IPS-11a (cell line): Measurements from ENCODE around the gene PRX.
"Not testable (repeated sequence)": the region's sequence is repeated elsewhere in the genome, so short reads cannot be mapped to it uniquely, and the experiment has no call there.

ENCODE experiments used
- H3K4me3 ChIP-seq: one replicate; pipeline ENCODE4 v1.5.1; 2013; ENCODE audit warnings: low read depth, low read length, control low read depth

Gene PRX

GRCh38 chr19:40390084-40390742 is 23.0 kb downstream of the PRX start, which contains the start of gene HIPK4:
TSS of gene HIPK4 (minus strand) at chr19:40390181. CDS start at chr19:40389902, 279 bp downstream.
- no peak within 1 kb of the TSS for H3K4me3 ChIP-seq

DNA sequence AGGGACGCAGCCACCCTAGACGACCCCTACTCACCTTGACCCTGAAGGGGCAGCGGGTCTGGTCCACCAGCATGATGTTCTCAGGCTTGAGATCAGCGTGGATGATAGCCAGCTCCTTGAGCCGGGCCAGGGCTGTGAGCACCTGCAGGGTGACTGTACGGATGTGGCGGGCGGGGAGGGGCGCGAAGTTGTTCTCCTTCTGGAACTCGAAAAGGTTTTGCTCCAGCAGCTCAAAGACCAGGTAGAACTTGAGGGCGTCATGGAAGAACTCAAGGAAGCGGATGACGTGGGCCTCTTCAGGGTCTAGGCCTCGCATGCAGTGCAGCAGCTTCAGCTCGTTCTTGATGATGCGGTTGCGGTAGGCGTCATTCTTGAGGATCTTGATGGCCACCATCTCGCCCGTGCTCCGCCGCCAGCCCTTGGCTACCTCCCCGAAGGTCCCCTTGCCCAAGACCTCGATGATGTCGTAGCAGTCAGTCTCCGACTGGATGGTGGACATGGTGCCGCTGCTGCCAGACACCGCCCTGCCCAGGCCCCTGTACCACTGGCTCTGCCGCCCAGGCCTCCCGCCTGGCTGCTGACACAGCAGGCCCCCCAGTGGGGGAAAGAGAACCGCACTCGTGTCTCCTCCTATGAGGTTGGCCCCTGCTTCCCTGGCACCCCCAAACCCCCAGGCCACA is 23.6 kb downstream of the PRX start:
- H3K4me3 ChIP-seq = no peak overlapping the region

DNA sequence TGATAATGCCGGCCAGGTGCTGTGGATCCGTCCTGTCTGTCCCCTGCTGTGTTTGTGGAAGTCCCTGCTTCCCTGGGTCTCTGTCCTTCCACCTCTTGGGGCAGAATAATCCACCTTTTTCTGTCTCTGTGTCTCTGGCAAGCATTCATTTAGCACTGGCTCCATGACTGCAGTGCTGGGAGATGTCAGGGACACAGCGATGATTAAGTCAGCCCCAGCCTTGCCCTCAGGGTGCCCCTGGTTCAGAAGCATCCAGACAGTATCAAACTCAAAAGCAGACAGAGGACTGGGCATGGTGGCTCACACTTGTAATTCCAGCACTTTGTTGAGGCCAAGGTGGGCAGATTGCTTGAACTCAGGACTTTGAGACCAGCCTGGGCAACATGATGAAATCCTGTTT is 24.7 kb downstream of the PRX start:
- no peak overlapping the region for H3K4me3 ChIP-seq

DNA sequence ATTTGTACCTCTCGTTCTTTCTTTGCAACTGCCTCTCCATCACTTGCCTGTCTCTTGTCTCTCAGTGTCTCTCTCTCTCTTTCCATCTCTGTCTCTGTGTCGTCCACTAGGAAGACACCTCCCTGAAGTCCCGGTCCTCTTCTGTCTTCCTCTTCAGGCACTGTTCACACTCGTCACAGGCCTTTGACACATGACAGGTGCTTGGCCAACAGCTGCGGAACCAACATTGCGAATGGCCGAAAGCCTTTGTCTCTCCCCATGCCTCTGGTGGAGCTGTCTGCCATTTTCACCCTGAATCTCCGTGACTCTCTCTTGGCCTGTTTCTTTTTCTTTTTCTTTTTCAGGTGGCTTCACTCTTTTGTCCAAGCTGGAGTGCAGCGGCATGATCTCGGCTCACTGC is 26.0 kb downstream of the PRX start:
- H3K4me3 ChIP-seq = no peak overlapping the region

- H3K4me3 ChIP-seq = no peak overlapping the region
Observed at GRCh38 chr19:40383668-40384248, 29.4 kb downstream of the PRX start.

- H3K4me3 ChIP-seq = no peak overlapping the region
Observed at GRCh38 chr19:40381321-40381720, 31.9 kb downstream of the PRX start.

DNA sequence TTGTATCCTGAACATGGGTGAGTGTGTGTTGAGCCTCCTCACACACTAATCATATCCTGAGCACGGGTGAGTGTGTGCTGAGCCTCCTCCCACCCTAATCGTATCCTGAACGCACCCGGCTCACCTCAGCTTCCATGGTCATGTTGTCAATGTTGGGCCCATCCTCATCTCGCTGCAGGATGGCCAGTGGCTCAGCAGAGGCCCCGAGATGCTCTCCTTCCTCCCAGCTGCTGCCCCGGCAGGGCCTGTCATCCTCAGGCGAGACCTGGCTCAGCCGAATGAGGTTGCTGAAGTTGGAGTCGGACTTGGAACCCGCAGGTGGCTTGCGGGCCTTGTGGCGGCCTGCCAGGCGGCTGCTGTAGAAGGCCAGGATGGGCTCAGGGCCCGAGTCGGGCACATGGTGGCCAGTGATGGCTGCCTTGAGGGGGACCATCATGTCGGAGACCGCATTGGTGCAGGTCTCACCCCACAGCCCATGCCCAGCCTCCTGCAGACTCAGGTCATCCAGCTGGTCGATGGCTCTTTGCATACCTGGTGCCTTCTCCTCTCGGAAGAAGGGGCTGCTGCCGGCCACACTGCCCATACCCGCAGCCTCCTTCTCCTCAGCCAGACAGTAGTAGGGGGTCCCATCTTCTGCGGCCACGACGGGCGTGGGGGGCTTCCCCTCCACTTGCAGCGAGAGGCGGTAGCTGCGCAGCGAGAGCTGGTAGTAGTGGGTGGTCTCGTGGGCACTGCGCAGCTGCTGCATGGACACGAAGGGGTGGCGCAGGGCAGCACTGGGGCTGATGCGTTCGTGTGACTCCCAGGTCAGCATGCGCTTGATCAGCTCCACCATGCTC is 32.8 kb downstream of the PRX start:
- H3K4me3 ChIP-seq = no peak overlapping the region

DNA sequence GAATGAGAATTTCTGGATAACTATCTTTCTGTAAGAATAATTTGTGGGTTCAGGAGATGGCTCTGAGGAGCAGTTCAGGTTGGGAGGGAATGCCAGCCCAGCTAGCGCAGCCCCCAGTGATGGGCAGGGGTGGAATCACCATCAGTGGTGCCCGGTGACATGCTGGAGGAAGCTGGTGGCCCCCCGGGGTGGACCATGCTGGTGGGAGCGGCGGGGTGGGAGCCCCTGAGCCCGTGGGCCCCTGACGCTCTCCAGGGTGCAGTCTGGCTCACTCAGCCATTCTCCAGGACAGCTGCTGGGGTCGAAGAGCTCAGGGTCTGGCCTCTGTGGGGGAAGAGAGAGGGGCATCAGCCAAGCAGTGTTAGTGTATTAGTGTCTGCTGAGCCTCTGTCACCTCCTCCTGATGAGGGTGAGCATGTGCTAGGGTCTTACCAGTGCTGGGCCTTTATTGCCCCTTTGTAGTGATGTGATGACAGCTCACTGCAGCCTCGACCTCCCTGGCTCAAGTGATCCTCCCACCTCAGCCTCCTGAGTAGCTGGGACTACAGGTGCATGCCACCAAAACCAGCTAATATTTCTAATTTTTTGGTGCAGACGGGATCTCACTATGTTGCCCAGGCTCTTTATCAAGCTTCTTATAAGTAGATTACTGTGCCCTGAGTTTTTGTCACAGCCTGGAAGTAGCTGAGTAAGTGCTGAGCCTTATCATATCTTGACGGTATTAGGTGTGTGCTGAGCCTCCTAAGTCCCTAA is 33.6 kb downstream of the PRX start:
- no peak overlapping the region for H3K4me3 ChIP-seq

- no peak overlapping the region for H3K4me3 ChIP-seq
Observed at GRCh38 chr19:40378509-40378908, 34.7 kb downstream of the PRX start.

- no peak overlapping the region for H3K4me3 ChIP-seq
Observed at GRCh38 chr19:40377876-40378385, 35.2 kb downstream of the PRX start.

GRCh38 chr19:40376286-40376862 is 36.8 kb downstream of the PRX start:
- no peak overlapping the region for H3K4me3 ChIP-seq

DNA sequence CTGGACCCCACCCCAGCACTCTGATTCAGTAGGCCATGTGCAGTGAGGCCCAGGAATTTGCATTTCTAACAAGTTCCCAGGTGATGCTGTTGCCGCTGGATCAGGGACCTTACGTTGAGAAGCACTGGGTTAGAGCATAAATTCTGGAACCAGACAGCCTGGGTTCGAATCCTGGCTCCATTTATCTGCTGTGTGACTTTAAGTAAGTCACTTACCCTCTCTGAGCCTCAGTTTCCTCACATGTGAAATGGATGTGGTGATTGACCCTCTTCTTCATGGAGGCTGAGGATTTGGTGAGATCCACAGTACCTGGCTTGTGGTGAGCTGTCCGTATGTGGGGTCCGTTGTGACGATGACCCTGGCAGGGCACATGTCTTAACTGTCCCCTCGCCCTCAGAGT is 39.1 kb downstream of the PRX start:
- H3K4me3 ChIP-seq = no peak overlapping the region

DNA sequence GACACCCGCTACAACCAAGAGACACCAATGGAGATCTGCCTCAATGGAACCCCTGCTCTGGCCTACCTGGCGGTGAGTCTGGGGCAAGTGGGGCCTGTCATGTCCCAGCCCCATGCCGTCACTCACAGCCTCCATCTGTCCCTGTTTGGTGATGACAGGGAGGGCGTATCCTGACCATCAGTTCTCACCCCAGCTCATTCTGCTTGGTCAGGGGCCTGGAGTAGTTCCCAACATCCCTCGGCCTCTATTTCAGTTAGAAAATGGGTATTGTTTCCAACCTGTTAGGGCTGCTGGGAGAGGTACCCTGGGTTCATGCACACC is 41.4 kb downstream of the PRX start:
- H3K4me3 ChIP-seq = no peak overlapping the region

- H3K4me3 ChIP-seq = no peak overlapping the region
Observed at GRCh38 chr19:40370997-40371801, 42.0 kb downstream of the PRX start.

GRCh38 chr19:40370253-40370652 is 42.9 kb downstream of the PRX start:
- not testable (repeated sequence) for H3K4me3 ChIP-seq

- no peak overlapping the region for H3K4me3 ChIP-seq
Observed at GRCh38 chr19:40369797-40370196, 43.4 kb downstream of the PRX start.

DNA sequence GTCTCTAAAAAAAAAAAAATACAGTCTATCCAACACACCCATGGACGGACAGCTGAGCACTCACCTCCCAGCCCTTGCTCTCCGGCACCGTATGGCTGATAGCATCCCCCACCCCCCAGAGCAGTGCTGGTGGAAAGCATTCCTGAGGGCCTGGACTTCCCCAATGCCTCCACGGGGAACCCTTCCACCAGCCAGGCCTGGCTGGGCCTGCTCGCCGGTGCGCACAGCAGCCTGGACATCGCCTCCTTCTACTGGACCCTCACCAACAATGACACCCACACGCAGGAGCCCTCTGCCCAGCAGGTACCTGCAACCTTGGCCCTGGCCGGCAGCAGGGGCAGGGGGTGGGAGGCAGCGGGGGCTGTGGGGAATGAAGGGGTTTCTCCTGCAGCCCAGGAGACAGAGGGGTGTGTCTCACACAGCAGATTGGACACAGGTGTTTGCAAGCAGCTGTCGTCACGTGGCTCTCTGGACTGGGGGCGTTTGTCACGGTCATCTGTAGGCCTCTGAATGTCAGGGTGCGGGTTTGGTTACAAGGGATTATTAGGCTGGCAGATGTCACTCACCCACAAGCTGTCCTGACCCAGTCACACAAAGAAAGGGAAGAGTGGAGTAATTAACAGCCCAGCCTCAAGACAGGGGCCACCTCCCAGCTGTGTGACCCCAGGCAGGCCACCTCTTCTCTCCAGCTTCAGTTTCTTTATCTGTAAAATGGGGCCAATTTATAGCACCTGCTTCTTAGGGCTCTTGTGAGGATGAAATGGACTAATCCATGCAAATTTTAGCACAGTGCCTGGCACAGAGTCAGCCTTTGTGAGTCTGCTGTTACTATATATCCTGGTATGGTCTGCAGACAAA is 45.4 kb downstream of the PRX start:
- no peak overlapping the region for H3K4me3 ChIP-seq

- peak overlapping the region; percentile 61 for H3K4me3 ChIP-seq
Observed at GRCh38 chr19:40366697-40367561, 46.2 kb downstream of the PRX start.
